Nephron progenitor cell (in vitro differentiated cells): Measurements from ENCODE around the gene OR10AD1.

Experiments
- DNase-seq: peaks from one replicate; pipeline ENCODE4 v3.0.0; 2021
- H3K27ac Mint-ChIP-seq: 2 replicates; pipeline ENCODE4 v1.8.0; 2021; ENCODE audit warnings: mild to moderate bottlenecking, moderate library complexity, mixed read lengths
- H3K27me3 Mint-ChIP-seq: 2 replicates; pipeline ENCODE4 v1.8.0; 2021; ENCODE audit warnings: mild to moderate bottlenecking, low read depth, mixed read lengths; ENCODE audit not compliant: poor library complexity
- H3K36me3 Mint-ChIP-seq: 2 replicates; pipeline ENCODE4 v1.8.0; 2021; ENCODE audit warnings: low read depth, mixed read lengths
- H3K4me1 Mint-ChIP-seq: 2 replicates; pipeline ENCODE4 v1.8.0; 2021; ENCODE audit warnings: mixed read lengths
- H3K4me3 Mint-ChIP-seq: 2 replicates; pipeline ENCODE4 v1.8.0; 2021; ENCODE audit warnings: mild to moderate bottlenecking, moderate library complexity, mixed read lengths
- H3K9me3 Mint-ChIP-seq: 2 replicates; pipeline ENCODE4 v1.8.0; 2021; ENCODE audit warnings: mild to moderate bottlenecking, moderate library complexity, mixed read lengths
- TF ChIP-seq, protein P1 (sequence below): fragments of 200-600 bp; sonication (generic); IDR thresholded peaks from 2 replicates; pipeline ENCODE4 v1.5.0; 2021; ENCODE audit warnings: antibody characterized with exemption

Gene OR10AD1

DNA sequence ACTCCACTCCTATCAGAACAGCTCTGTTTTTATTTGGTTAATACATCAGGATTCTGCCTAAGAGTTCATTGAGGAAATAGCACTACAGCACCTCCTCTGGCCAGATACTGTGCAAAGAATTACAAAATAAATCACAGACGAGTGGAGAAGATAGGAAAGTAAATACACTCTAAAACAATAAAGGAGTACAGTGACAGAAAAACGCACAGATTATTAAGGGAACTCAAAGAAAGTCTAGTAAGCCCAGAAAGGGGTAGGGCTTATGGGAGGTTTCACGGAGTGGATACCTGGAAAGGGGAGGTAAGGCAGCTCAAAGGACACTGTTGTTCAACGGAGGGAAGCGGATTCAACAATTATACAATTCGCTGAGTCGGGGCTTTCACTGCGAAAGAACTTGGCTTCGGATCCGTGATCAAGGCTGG lies 5.5 kb downstream of the OR10AD1 start:
- H3K4me1 Mint-ChIP-seq, result peaks cover 54% of the 10 kb centered on the region
- H3K9me3 Mint-ChIP-seq, result peaks cover 30% of the 10 kb centered on the region
- peaks cover 18% of the 10 kb centered on the region for H3K36me3 Mint-ChIP-seq
- H3K4me3 Mint-ChIP-seq, result peak overlapping the region; percentile 84
- H3K27me3 Mint-ChIP-seq, result no peaks in the 10 kb centered on the region
- no peak for DNase-seq
- TF ChIP-seq, protein P1, sequence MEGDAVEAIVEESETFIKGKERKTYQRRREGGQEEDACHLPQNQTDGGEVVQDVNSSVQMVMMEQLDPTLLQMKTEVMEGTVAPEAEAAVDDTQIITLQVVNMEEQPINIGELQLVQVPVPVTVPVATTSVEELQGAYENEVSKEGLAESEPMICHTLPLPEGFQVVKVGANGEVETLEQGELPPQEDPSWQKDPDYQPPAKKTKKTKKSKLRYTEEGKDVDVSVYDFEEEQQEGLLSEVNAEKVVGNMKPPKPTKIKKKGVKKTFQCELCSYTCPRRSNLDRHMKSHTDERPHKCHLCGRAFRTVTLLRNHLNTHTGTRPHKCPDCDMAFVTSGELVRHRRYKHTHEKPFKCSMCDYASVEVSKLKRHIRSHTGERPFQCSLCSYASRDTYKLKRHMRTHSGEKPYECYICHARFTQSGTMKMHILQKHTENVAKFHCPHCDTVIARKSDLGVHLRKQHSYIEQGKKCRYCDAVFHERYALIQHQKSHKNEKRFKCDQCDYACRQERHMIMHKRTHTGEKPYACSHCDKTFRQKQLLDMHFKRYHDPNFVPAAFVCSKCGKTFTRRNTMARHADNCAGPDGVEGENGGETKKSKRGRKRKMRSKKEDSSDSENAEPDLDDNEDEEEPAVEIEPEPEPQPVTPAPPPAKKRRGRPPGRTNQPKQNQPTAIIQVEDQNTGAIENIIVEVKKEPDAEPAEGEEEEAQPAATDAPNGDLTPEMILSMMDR, result no peak
- peak overlapping the region; percentile 84 for H3K27ac Mint-ChIP-seq

DNA sequence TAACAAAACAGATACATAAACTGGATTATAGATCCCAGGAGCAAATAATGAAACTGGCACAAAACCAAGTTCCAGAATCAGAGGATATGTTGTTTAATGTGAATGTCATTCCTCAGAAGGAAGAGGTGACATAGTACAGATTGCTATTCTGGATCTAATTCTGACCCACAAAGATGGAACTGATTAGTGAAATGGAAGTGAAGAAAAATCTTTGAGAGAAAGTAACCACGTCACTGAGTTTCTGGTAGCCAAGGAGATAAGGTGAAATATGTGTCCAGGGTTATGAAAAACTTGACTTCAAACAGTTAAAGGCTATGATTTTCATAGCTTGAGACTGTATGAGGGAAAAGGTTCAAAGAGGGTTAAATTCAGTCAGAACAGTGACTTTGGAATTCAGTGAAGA lies 8.3 kb downstream of the OR10AD1 start:
- Mint-ChIP-seq H3K36me3 (no peaks in the 10 kb centered on the region), H3K27ac (no peak overlapping the region), H3K27me3 (peaks cover 6% of the 10 kb centered on the region), H3K4me1 (peaks cover 51% of the 10 kb centered on the region), H3K4me3 (no peak overlapping the region), H3K9me3 (peaks cover 4% of the 10 kb centered on the region)
- DNase-seq, result no peak
- TF ChIP-seq, protein P1, result no peak

DNA sequence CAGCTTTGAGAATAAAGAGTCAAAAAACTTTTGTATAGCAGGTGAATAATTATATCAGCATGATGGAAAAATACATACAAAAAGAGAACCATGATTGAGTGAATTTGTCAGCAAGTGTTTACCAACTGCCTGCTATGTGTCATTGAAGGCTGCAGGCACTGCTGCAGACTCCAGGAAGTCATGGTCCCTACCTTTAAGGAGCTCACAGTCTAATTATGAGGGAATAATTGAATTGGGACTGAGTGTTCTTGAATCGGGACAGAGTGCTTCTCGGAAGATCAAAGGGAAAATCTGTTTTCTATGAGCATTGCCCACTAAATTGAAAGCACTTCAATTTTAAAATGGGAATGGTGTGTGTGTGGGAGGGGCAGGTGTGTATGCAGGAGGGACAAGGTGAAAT lies 9.5 kb downstream of the OR10AD1 start:
- H3K27me3 Mint-ChIP-seq, result peaks cover 6% of the 10 kb centered on the region
- H3K4me1 Mint-ChIP-seq, result peaks cover 49% of the 10 kb centered on the region
- no peaks in the 10 kb centered on the region for H3K9me3 Mint-ChIP-seq
- TF ChIP-seq, protein P1, result no peak
- H3K4me3 Mint-ChIP-seq, result no peak overlapping the region
- no peaks in the 10 kb centered on the region for H3K36me3 Mint-ChIP-seq
- DNase-seq, result no peak
- no peak overlapping the region for H3K27ac Mint-ChIP-seq

DNA sequence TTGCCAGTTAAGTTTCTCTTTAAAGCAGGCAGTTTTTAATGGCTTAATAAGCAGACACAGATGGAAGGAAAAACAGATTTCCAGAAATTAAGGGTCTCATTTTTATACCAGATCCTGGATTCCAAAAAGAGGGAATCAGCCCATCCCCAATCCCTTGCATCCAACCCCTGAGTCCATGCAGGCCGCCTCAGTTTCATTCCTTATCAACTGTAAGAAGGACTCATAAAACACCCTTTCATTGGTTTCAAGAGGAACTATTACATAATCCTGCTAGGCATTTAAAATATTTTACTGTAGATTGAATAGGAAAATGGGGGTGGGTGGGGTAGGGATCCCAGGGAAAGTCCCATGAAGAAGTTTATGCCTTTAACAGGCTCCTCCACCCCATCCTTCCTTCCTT lies 10.2 kb downstream of the OR10AD1 start:
- no peak overlapping the region for H3K4me3 Mint-ChIP-seq
- DNase-seq, result no peak

DNA sequence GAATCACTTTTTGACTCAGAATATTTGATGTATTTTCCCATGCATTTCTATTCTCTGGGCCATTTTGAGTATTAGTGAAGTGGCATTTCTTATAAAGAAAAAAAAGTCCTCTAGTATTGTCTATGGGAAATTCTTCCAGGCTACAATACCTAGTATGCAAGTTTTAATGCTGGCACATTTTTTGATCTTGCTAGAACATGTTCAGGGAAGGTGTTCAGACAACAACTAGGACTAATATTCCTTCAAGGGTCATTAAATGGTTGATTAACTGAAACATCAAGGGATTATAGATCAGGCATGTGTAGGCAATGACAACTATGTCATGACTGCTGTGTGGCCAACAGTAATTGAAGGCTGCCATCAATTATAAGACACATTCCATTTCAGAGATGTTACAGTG lies 12.0 kb downstream of the OR10AD1 start:
- H3K9me3 Mint-ChIP-seq, result no peaks in the 10 kb centered on the region
- H3K36me3 Mint-ChIP-seq, result no peaks in the 10 kb centered on the region
- H3K27me3 Mint-ChIP-seq, result peaks cover 30% of the 10 kb centered on the region
- peaks cover 37% of the 10 kb centered on the region for H3K4me1 Mint-ChIP-seq
- TF ChIP-seq, protein P1, result no peak
- no peak overlapping the region for H3K27ac Mint-ChIP-seq
- no peak overlapping the region for H3K4me3 Mint-ChIP-seq
- DNase-seq, result no peak

More for the DNA sequence above, 10.2 kb downstream of the OR10AD1 start:
- Mint-ChIP-seq H3K36me3 (no peaks in the 10 kb centered on the region), H3K9me3 (no peaks in the 10 kb centered on the region), H3K4me1 (peaks cover 49% of the 10 kb centered on the region), H3K27ac (no peak overlapping the region), H3K27me3 (peaks cover 13% of the 10 kb centered on the region)
- TF ChIP-seq, protein P1, result no peak

DNA sequence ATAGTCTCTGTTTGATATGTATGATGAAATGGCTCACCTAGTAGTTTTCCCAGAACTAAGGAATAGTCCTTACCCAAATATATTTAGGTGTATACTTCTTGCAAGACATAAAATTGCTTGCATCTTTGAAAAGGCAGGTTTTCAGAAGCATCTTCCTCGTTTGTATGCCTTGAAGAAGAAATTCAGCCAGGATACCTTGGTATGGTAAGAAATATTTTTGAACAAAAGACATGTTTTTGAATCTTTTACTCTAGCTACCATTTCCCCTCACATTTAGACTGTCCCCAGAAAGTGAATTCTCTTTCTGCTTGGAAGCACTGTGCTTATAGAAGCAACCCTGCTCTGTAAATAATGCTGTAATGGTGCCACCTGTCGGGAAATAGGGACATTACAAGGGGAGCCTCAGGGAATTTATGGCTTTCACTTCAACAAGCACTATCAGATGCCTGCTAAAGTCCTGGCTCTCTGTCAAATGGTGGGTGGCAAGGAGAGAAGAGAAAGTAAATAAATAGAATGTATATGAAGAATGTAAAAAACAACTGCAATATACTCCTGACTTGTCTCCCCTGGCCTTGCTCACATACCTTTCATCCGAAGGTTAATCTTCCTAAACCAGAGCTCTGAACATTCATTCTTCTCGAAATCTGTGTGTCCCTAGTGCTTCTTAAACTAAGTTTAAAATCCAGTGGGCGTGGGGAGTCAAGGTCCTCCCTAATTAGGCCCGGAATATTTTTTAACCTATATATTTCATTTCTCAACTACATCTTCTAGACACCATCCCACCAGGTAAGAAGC lies 13.6 kb downstream of the OR10AD1 start:
- Mint-ChIP-seq H3K9me3 (no peaks in the 10 kb centered on the region), H3K4me1 (peaks cover 36% of the 10 kb centered on the region), H3K27ac (no peak overlapping the region), H3K27me3 (peaks cover 46% of the 10 kb centered on the region), H3K4me3 (no peak overlapping the region), H3K36me3 (no peaks in the 10 kb centered on the region)
- TF ChIP-seq, protein P1, result peak; percentile 93
- DNase-seq, result peak; percentile 80
